Stimulated activated naive B cell treated with anti-CD40 and anti-IgM and Interleukin-4, amounts not matched to agents 10 μg/mL and 1 μg/mL and 100 μg/mL, for 72 hours (primary cell): ENCODE results near the gene BROX.

Experiments
- ATAC-seq, 2 donors: fragments of 150-1000 bp; cut with Tn5 transposase; replicated peaks; 2 replicates each; pipeline ENCODE4 v1.10.0; 2021; ENCODE audit warnings: moderate library complexity in 1 of 2
- DNase-seq: peaks from one replicate; pipeline ENCODE4 v3.0.0; 2021
- H3K27ac Mint-ChIP-seq: one replicate; pipeline ENCODE4 v1.8.0; 2022; ENCODE audit warnings: mild to moderate bottlenecking, mixed read lengths
- H3K27me3 Mint-ChIP-seq, 2 donors: one replicate each; pipeline ENCODE4 v1.8.0; 2022; ENCODE audit warnings: mixed read lengths in 2 of 2
- H3K36me3 Mint-ChIP-seq, 2 donors: one replicate each; pipeline ENCODE4 v1.8.0; 2022; ENCODE audit warnings: mixed read lengths in 2 of 2, mild to moderate bottlenecking in 1 of 2
- H3K4me1 Mint-ChIP-seq, 2 donors: one replicate each; pipeline ENCODE4 v1.8.0; 2022; ENCODE audit warnings: mixed read lengths in 2 of 2, mild to moderate bottlenecking in 1 of 2
- H3K4me3 Mint-ChIP-seq, 2 donors: one replicate each; pipeline ENCODE4 v1.8.0; 2022; ENCODE audit warnings: mild to moderate bottlenecking in 2 of 2, mixed read lengths in 2 of 2, moderate library complexity in 1 of 2
- H3K9me3 Mint-ChIP-seq, 2 donors: one replicate each; pipeline ENCODE4 v1.8.0; 2022; ENCODE audit warnings: mixed read lengths in 2 of 2, mild to moderate bottlenecking in 1 of 2

Gene BROX

DNA sequence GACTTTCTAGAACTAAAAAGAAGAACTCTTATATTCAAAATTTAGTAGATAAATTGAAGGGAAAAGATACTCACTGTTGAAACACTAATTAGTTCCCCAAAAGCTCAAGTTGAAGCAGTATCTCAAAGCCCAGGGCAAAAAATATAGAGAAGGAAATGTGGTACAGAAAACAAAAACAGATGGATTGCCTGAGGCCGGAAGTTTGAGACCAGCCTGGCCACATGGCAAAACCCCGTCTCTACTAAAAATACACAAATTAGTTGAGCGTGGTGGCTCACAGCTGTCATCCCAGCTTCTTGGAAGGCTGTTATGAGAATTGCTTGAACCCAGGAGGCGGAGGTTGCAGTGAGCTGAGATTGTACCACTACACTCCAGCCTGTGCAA lies 60.6 kb downstream of the BROX start:
- peak overlapping the region in 1 of 2 donors; percentile 69 for H3K4me3 Mint-ChIP-seq
- DNase-seq: peak; percentile 69

DNA sequence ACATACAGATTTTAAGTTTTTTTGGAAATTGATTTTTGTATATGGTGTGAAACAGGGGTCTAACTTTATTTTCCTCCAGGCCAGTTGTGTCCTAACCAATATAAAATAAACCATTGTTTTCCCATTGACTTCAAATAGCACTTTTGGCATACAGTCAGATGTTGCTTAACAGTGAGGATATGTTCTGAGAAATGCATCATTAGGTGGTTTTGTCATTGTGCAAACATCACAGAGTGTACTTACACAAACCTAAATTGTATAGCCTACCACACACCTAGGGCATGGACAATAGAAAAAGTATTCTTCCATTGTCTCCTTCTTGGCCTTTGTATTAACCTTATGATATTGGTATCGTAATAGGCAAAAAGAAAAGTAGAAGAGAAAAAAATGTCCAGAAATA lies 65.1 kb downstream of the BROX start:
- no peak overlapping the region for H3K4me3 Mint-ChIP-seq
- no peak overlapping the region for H3K27ac Mint-ChIP-seq
- ATAC-seq (no peak), DNase-seq (no peak)
- H3K36me3 Mint-ChIP-seq: peaks cover 0 to 1% of the 10 kb centered on the region in 2 donors
- H3K27me3 Mint-ChIP-seq: no peaks in the 10 kb centered on the region
- peaks cover 12 to 35% of the 10 kb centered on the region in 2 donors for H3K4me1 Mint-ChIP-seq
- H3K9me3 Mint-ChIP-seq: peaks cover 4 to 7% of the 10 kb centered on the region in 2 donors

More for the DNA sequence above, 60.6 kb downstream of the BROX start:
- H3K9me3 Mint-ChIP-seq: peaks cover 4 to 13% of the 10 kb centered on the region in 2 donors
- no peaks in the 10 kb centered on the region for H3K27me3 Mint-ChIP-seq
- H3K36me3 Mint-ChIP-seq: peaks cover 7 to 12% of the 10 kb centered on the region in 2 donors
- H3K4me1 Mint-ChIP-seq: peaks cover 20 to 56% of the 10 kb centered on the region in 2 donors
- peak; percentile 87 to 91 for ATAC-seq
- peak overlapping the region; percentile 95 for H3K27ac Mint-ChIP-seq

DNA sequence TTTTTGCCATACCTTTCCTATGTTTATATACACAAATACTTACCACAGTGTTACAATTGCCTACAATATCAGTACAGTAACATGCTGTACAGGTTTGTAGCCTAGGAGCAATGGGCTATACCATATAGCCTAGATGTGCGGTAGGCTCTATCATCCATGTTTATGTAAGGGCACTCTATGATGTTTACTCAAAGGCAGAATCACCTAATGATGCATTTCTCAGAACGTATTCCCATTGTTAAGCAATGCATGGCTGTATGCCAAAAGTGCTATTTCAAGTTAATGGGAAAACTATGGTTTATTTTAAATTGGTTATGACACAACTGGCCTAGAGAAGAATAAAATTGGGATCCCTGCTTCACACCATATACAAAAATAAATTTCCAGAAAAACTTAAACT lies 65.6 kb downstream of the BROX start:
- H3K4me1 Mint-ChIP-seq: peaks cover 10 to 30% of the 10 kb centered on the region in 2 donors
- H3K9me3 Mint-ChIP-seq: peaks cover 4 to 7% of the 10 kb centered on the region in 2 donors
- no peak for DNase-seq
- H3K27me3 Mint-ChIP-seq: no peaks in the 10 kb centered on the region
- no peak overlapping the region for H3K27ac Mint-ChIP-seq
- H3K4me3 Mint-ChIP-seq: no peak overlapping the region
- peaks cover 0 to 1% of the 10 kb centered on the region in 2 donors for H3K36me3 Mint-ChIP-seq
- no peak for ATAC-seq

DNA sequence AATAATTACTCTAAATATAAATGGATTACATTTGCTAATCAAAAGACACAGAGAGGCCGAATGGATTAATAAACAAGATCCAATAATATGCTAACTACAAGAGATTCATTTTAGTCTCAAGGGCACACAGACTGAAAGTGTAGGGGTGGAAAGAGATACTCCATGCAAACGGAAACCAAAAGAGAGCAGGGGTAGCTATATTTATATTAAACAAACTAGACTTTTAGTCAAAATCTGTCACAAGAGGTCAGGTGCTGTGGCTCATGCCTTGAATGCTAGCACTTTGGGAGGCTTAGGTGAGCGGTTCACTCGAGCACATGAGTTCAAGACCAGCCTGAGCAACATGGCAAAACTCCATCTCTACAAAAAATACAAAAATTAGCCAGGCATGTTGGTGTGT lies 68.9 kb downstream of the BROX start:
- H3K27ac Mint-ChIP-seq: no peak overlapping the region
- no peak for ATAC-seq
- peaks cover 0 to 5% of the 10 kb centered on the region in 2 donors for H3K9me3 Mint-ChIP-seq
- no peaks in the 10 kb centered on the region for H3K36me3 Mint-ChIP-seq
- H3K27me3 Mint-ChIP-seq: no peaks in the 10 kb centered on the region
- no peak for DNase-seq
- H3K4me1 Mint-ChIP-seq: peaks cover 13 to 36% of the 10 kb centered on the region in 2 donors
- no peak overlapping the region for H3K4me3 Mint-ChIP-seq

DNA sequence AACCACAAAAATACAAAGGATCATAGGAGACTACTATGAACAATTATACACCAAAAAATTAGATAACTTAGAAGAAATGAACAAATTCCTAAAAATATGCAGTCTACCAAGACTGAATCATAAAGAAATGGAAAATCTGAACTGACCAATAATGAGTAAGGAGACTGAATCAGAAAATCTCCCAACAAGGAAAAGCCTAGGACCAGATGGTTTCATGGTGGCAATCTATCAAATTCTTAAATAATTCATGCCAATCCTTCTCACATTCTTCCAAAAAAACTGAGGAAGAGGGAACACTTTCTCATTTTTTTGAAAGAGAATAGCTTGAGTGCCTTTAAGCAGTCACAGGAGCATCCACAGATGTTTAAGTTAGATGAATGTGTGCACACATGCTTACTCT lies 70.7 kb downstream of the BROX start:
- Mint-ChIP-seq H3K4me3 (no peak overlapping the region), H3K27me3 (no peaks in the 10 kb centered on the region), H3K36me3 (no peaks in the 10 kb centered on the region), H3K9me3 (peaks cover 0 to 5% of the 10 kb centered on the region in 2 donors), H3K27ac (no peak overlapping the region), H3K4me1 (peaks cover 25 to 45% of the 10 kb centered on the region in 2 donors)
- ATAC-seq: no peak
- no peak for DNase-seq

DNA sequence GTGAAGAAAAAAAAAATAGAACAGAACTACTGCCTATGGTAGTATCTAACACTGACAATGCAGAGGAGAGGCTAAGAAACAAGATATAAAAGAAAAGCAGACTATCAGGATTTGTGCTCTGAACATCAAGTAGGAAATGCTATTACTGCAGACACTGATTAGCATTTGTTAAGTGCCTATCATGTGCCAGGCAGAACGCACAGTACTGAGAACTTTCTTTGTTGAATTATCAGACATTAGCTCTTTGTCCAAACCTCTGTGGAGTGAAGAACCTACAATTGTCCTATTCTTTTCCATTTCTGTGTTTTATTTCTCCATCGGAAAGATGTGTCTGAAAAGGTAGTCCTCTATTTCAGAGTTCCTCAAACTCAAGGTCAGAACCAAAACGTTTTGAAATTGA lies 72.0 kb downstream of the BROX start:
- DNase-seq (no peak), ATAC-seq (no peak)
- no peak overlapping the region for H3K27ac Mint-ChIP-seq
- peaks cover 5 to 9% of the 10 kb centered on the region in 2 donors for H3K9me3 Mint-ChIP-seq
- H3K4me1 Mint-ChIP-seq: peaks cover 32 to 56% of the 10 kb centered on the region in 2 donors
- no peaks in the 10 kb centered on the region for H3K27me3 Mint-ChIP-seq
- H3K36me3 Mint-ChIP-seq: peaks cover under 1 to 2% of the 10 kb centered on the region in 2 donors
- H3K4me3 Mint-ChIP-seq: no peak overlapping the region
